ENCODE measurements around the gene TUBA3D.
A peak's percentile ranks its signal among the peaks of the same experiment; 100 is the strongest.
"Not testable (repeated sequence)": the region's sequence is repeated elsewhere in the genome, so short reads cannot be mapped to it uniquely, and the experiment has no call there.

TUBA3D gene

GRCh38 chr2:131517856-131518255, 41.9 kb downstream of the TUBA3D start:
- not testable (repeated sequence) for H3K27me3 Mint-ChIP-seq, H3K4me3 Mint-ChIP-seq, ATAC-seq, H3K27ac Mint-ChIP-seq, H3K9me3 Mint-ChIP-seq
- peaks cover 33% of the 10 kb centered on the region for H3K36me3 Mint-ChIP-seq
- peaks cover 24% of the 10 kb centered on the region for H3K4me1 Mint-ChIP-seq

DNA sequence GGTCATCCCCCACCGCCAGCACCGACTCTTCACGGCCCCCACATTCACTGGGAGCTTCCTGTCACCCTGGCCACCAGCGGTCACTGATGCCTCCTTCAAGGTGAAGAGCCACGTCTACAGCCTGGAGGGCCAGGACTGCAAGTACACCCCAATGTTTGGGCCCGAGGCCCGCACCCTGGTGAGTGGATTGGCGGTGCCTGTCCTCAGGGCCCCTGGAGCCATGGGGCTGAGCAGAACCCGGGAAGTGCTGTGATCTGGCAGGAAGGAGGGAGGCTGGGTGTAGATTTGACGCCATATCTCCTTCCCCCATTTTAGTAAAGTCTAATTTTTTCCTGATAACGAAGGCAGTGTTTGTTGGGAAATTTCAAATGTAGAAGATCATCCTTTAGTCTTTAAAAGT, 42.6 kb downstream of the TUBA3D start:
- not testable (repeated sequence) for ATAC-seq, H3K27ac Mint-ChIP-seq, H3K27me3 Mint-ChIP-seq, H3K9me3 Mint-ChIP-seq, H3K4me3 Mint-ChIP-seq
- Mint-ChIP-seq H3K4me1 (peaks cover 17% of the 10 kb centered on the region), H3K36me3 (peaks cover 29% of the 10 kb centered on the region)

GRCh38 chr2:131519466-131519865, 43.5 kb downstream of the TUBA3D start:
- no peak overlapping the region for H3K27ac Mint-ChIP-seq
- peaks cover 8% of the 10 kb centered on the region for H3K4me1 Mint-ChIP-seq
- H3K9me3 Mint-ChIP-seq: no peaks in the 10 kb centered on the region
- ATAC-seq: no peak
- H3K27me3 Mint-ChIP-seq: no peaks in the 10 kb centered on the region
- H3K36me3 Mint-ChIP-seq: peaks cover 29% of the 10 kb centered on the region
- no peak overlapping the region for H3K4me3 Mint-ChIP-seq

GRCh38 chr2:131519871-131520470, 44.1 kb downstream of the TUBA3D start:
- H3K4me3 Mint-ChIP-seq, ATAC-seq, H3K27ac Mint-ChIP-seq, H3K4me1 Mint-ChIP-seq, H3K27me3 Mint-ChIP-seq, H3K9me3 Mint-ChIP-seq: not testable (repeated sequence)
- peaks cover 29% of the 10 kb centered on the region for H3K36me3 Mint-ChIP-seq

DNA sequence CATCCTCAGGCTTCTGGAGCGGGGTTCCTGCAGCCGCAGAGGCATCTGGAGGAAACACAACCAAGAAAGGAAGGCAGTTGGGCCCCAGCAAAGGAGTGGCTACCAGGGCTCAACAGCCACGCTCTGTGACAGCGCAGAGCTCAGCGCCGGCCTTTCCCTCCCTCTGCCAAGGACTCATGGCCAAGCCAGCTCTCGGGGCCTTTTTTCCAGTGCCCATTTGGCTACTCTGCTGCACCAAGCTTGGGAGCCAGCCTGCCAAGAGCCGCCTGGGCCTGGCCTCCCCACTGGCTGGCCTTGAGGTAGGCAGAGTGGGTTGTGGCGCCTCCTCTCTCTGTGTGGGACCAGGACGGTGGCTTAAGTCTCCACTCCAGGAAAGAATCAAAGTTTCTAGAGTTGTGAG, 44.6 kb downstream of the TUBA3D start:
- peaks cover 29% of the 10 kb centered on the region for H3K36me3 Mint-ChIP-seq

GRCh38 chr2:131521524-131521923, 45.6 kb downstream of the TUBA3D start:
- not testable (repeated sequence) for H3K27ac Mint-ChIP-seq, H3K4me1 Mint-ChIP-seq, H3K4me3 Mint-ChIP-seq, H3K9me3 Mint-ChIP-seq, ATAC-seq, H3K27me3 Mint-ChIP-seq
- peaks cover 29% of the 10 kb centered on the region for H3K36me3 Mint-ChIP-seq

More for the DNA sequence above, 44.6 kb downstream of the TUBA3D start:
- no peak for ATAC-seq
- Mint-ChIP-seq H3K27me3 (no peaks in the 10 kb centered on the region), H3K4me1 (no peaks in the 10 kb centered on the region), H3K9me3 (no peaks in the 10 kb centered on the region), H3K27ac (no peak overlapping the region), H3K4me3 (no peak overlapping the region)

DNA sequence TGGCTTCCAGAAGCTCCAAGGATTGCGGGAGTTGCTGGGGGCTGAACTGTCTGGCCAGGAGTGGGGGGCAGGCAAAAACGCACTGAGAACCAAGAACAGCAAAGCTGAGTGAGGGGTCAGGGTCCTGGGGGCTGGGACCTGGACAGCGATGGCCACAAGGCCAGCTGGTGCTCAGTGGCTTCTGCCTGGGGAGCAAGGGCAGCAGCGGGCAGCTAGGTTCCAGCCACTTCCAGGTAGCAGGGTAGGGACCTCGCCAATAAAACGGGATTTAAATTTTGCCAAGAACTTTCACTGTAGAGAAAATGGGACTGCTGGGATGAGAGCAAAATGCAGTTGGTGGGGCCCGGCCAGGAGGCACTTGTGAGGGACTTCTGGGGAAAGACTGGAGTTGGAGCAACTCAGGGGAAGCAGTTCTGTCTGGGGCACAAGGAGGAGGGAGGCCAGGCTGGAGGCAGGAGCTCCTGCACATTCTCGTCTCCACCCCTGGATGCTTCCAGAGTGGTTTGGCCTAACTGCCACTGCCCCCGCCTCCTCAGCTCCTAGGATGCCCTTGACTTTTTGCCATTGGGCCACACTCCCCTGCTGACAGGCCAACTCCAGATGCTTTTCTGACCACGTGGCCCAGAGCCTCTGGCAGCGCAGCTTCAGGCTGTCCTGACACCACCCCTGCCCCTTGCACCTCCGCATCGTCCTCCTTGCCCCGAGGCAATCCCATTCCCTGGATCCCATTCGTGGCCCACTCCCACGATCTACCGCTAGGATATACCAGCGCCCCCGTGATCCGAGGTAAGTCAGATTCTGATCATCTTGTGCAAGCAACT, 46.3 kb downstream of the TUBA3D start:
- ATAC-seq: no peak
- Mint-ChIP-seq H3K27me3 (no peaks in the 10 kb centered on the region), H3K4me1 (peaks cover under 1% of the 10 kb centered on the region), H3K9me3 (no peaks in the 10 kb centered on the region), H3K36me3 (peaks cover 24% of the 10 kb centered on the region), H3K27ac (no peak overlapping the region), H3K4me3 (no peak overlapping the region)

GRCh38 chr2:131525256-131525655, 49.3 kb downstream of the TUBA3D start:
- peaks cover 24% of the 10 kb centered on the region for H3K4me1 Mint-ChIP-seq
- not testable (repeated sequence) for H3K27me3 Mint-ChIP-seq, H3K4me3 Mint-ChIP-seq, ATAC-seq, H3K36me3 Mint-ChIP-seq, H3K9me3 Mint-ChIP-seq, H3K27ac Mint-ChIP-seq

GRCh38 chr2:131527131-131528001, 51.4 kb downstream of the TUBA3D start, which contains the start of gene CCDC74A:
CCDC74A (plus strand) TSS chr2:131527888; CDS start chr2:131527971, 83 bp downstream.
- H3K27ac Mint-ChIP-seq: peak within 1 kb of the TSS; percentile 65
- ATAC-seq: peak; percentile 90
- H3K27me3 Mint-ChIP-seq, H3K9me3 Mint-ChIP-seq, H3K36me3 Mint-ChIP-seq: not testable (repeated sequence)
- peak within 1 kb of the TSS; percentile 85 for H3K4me3 Mint-ChIP-seq
- peaks cover 24% of the 10 kb centered on the region for H3K4me1 Mint-ChIP-seq

DNA sequence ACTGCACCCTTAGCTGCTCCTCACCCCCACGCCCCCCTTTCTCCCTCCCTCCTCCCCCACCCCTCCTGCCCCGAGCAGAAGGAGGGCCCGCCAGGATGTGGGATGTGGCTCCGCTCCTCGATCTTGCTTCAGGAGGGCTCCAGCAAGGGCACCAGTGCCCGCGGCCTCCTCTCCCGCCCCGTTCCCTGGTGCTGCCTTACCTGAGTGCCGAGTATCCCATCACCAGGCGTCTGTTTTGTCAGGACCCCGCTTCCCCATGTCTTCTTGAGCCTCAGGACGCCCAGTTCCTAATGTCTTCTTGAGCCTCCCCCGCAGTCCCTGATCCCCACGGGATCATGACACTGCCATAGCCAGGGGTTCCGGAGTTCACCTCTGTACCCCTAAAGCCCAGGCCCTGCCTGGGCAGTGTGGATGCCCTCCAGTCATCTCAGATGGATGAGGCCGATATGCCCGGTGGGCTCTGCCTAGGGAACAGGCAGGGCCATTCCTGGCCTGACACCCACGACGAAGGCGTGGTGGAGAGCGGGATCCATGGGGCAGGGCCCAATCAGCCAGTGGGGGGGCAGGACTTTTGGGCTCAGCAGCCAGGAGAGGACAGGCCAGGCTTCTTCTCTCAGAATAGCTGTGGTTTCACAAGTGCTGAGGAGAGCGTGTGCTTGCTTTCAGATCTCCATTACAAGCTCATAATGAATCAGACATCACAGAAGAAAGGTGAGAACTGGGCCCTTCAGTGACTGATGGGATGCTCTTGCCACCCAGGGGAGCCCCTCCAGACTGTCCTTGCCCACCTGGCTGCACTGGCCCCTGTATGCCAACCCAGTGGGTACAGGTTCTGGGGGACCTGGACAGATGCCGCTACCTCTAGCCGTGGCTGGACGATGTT, 53.3 kb downstream of the TUBA3D start:
- Mint-ChIP-seq H3K4me3 (peak overlapping the region; percentile 71), H3K27ac (peak overlapping the region; percentile 65), H3K4me1 (peaks cover 24% of the 10 kb centered on the region)
- not testable (repeated sequence) for H3K36me3 Mint-ChIP-seq, H3K27me3 Mint-ChIP-seq, H3K9me3 Mint-ChIP-seq
- ATAC-seq: peak; percentile 72

- not testable (repeated sequence) for H3K36me3 Mint-ChIP-seq, H3K9me3 Mint-ChIP-seq, H3K27me3 Mint-ChIP-seq, H3K4me3 Mint-ChIP-seq, ATAC-seq, H3K27ac Mint-ChIP-seq
- peaks cover 24% of the 10 kb centered on the region for H3K4me1 Mint-ChIP-seq
Measured at GRCh38 chr2:131529864-131530445, 54.0 kb downstream of the TUBA3D start.

GRCh38 chr2:131530626-131531344, 54.9 kb downstream of the TUBA3D start:
- not testable (repeated sequence) for H3K27ac Mint-ChIP-seq, H3K4me3 Mint-ChIP-seq, H3K36me3 Mint-ChIP-seq, H3K9me3 Mint-ChIP-seq, H3K27me3 Mint-ChIP-seq, ATAC-seq
- H3K4me1 Mint-ChIP-seq: peaks cover 24% of the 10 kb centered on the region

DNA sequence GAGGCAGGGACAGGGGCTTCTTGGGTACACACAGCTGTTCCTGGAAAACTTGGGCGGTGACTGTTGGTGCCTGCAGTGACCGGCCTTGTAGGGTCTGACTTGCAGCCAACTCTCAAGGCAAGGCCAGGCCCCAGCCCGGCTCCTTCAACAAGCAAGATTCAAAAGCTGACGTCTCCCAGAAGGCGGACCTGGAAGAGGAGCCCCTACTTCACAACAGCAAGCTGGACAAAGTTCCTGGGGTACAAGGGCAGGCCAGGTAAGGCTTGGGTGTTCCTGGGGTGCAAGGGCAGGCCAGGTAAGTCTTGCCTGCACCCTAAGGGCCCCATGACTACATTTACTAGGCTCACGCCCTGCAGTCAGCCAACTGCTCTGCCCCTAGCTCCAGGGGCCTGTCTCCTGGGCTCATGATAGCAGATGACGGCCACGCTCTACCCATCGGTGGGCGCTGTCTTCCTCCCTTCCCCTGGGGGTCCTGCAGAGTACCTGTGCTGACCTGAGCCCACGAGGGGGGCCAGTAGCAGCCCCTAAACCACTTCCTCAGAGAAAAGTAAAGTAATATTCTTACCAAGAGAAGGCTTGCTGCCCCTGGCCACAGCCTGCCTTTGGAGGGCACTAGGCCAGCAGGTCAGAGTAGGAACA, 55.7 kb downstream of the TUBA3D start:
- H3K27me3 Mint-ChIP-seq, H3K9me3 Mint-ChIP-seq, H3K4me3 Mint-ChIP-seq, H3K36me3 Mint-ChIP-seq, ATAC-seq, H3K27ac Mint-ChIP-seq: not testable (repeated sequence)
- peaks cover 24% of the 10 kb centered on the region for H3K4me1 Mint-ChIP-seq

All from stimulated activated memory B cell treated with anti-CD40 and anti-IgM and Interleukin-4, amounts not matched to agents 10 μg/mL and 1 μg/mL and 100 μg/mL, for 72 hours (primary cell).